ENCODE measurements around the gene AAGAB. TPM values are rescaled to one million over a fixed set of nuclear protein-coding genes. Genes with fewer than 3 reads are reported as not detected.

The AAGAB gene
- total RNA-seq, 1 experiment from 2014 or later, result 102 TPM

DNA sequence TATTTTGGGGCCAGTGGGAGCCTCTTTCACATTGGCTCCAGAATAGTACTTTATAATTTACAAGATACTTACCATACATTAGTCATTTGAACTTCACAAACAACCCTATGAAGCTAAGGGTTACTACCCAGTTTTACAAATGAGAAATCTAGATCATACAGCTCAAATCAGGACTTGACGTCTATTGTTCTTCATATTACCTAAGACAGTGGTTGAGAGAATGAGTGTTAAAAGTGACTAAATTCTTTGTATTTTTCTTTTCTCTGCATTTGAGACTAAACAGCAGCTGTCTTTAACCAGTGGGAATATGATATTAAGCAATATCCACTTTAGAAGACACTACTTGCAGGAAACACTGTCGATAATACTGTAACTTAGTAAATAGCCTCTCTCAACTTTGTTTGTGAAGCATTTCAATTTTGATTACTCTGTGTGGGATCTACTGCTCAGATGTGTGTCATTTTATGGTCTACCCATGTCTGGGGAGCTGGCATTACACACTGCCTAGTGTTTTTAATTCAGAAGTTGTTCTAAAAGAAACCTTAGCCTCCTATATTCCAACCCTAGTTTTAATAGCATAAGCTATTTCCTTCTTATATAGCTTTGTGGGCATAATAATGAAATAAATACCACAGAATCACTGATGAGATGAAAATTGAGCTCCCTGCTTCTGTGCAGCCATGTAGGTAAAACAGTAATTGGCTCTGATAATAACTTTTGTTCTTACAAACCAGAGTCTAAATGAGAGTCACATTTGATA lies 46.0 kb upstream of the AAGAB start:
- Histone ChIP-seq H3K4me1 (ENCODE audit: control insufficient read depth, insufficient read depth, low read length) (peaks cover 13% of the 10 kb centered on the region), H3K27me3 (ENCODE audit: control insufficient read depth, insufficient read depth, low read length) (no peaks in the 10 kb centered on the region), H3K4me3 (ENCODE audit: low read depth in 2 of 2, low read length in 2 of 2) (no peak overlapping the region), H3K27ac (ENCODE audit: low read length) (peak overlapping the region; percentile 45), H3K9me3 (ENCODE audit: control insufficient read depth, insufficient read depth, low read depth, low read length) (no peaks in the 10 kb centered on the region), H3K36me3 (ENCODE audit: control insufficient read depth, insufficient read depth, low read length) (no peaks in the 10 kb centered on the region)
- ATAC-seq, result no peak
- no peak for DNase-seq (ENCODE audit: low read depth, low spot score)
- ChIA-PET CTCF (interaction anchor here (0.7 kb wide), 2 partner anchors 308 to 397 kb away, joined by 3 to 10 read pairs; no protein-coding TSS in a partner anchor), POLR2A (interaction anchor here (0.5 to 0.6 kb wide), 2 partner anchors 397 to 727 kb away, joined by 3 to 4 read pairs; no protein-coding TSS in a partner anchor)
- intact Hi-C loops (cut with micrococcal nuclease; ENCODE audit: unreplicated experiment) (loop anchor here (5.0 to 10.0 kb wide), 2 partner anchors 106 to 353 kb away; no protein-coding TSS in a partner anchor), in situ Hi-C loops (cut with HindIII; ENCODE audit: low pct_unique_long_range_greater_than_20kb, low sequenced_read_pairs) (no loop called here)
- no TSS peak for BruUV-seq (replicated peaks)
- no peak for TF ChIP-seq CTCF (IDR thresholded peaks at IDR 0.05)
- TF ChIP-seq REST (IDR thresholded peaks at IDR 0.05; ENCODE audit: insufficient read depth in 1 of 2, low read depth in 2 of 2, low read length in 1 of 2), result no peak
- no peak for TF ChIP-seq POLR2AphosphoS5 (IDR thresholded peaks at IDR 0.05; ENCODE audit: low read depth, low read length)
- no peak for TF ChIP-seq TCF7L2 (IDR thresholded peaks at IDR 0.05; ENCODE audit: low read depth, low read length)
- TF ChIP-seq SIN3A (IDR thresholded peaks at IDR 0.05; ENCODE audit: borderline replicate concordance, insufficient read depth, low read depth, low read length), result no peak

DNA sequence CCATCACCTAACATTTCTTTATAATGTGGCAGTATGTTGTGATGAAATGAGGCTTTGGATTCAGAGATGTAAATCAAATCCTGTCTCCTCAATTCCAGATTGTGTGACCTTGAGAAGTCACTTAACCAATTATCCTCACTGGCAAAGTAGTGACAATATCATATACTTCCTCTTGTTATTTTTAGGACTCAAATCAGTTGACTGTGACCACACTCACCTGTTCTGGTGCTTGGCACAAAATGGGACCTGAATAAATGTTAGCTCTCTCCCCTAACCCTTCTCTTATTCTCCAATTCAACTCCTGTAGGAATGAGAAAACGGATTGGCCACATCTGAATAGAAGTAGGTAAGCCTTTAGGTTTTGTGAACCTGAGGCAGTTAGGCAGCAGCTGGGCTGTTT lies 42.2 kb upstream of the AAGAB start:
- intact Hi-C loops (cut with micrococcal nuclease; ENCODE audit: unreplicated experiment) (no loop called here), in situ Hi-C loops (cut with HindIII; ENCODE audit: low pct_unique_long_range_greater_than_20kb, low sequenced_read_pairs) (no loop called here)
- ATAC-seq, result no peak
- ChIA-PET CTCF (no interaction called here), POLR2A (no interaction called here)
- BruUV-seq (replicated peaks), result no TSS peak
- no peaks in the 10 kb centered on the region for H3K36me3 ChIP-seq (ENCODE audit: control insufficient read depth, insufficient read depth, low read length)
- H3K27ac ChIP-seq (ENCODE audit: low read length), result no peak overlapping the region
- no peaks in the 10 kb centered on the region for H3K27me3 ChIP-seq (ENCODE audit: control insufficient read depth, insufficient read depth, low read length)
- no peak for DNase-seq (ENCODE audit: low read depth, low spot score)
- TF ChIP-seq SIN3A (IDR thresholded peaks at IDR 0.05; ENCODE audit: borderline replicate concordance, insufficient read depth, low read depth, low read length) (no peak), CTCF (IDR thresholded peaks at IDR 0.05) (no peak), REST (IDR thresholded peaks at IDR 0.05; ENCODE audit: insufficient read depth in 1 of 2, low read depth in 2 of 2, low read length in 1 of 2) (no peak), POLR2AphosphoS5 (IDR thresholded peaks at IDR 0.05; ENCODE audit: low read depth, low read length) (no peak), TCF7L2 (IDR thresholded peaks at IDR 0.05; ENCODE audit: low read depth, low read length) (no peak)
- H3K4me3 ChIP-seq (ENCODE audit: low read depth in 2 of 2, low read length in 2 of 2), result no peak overlapping the region
- H3K4me1 ChIP-seq (ENCODE audit: control insufficient read depth, insufficient read depth, low read length), result peaks cover 6% of the 10 kb centered on the region; the same call in 1 of the 2 replicates
- H3K9me3 ChIP-seq (ENCODE audit: control insufficient read depth, insufficient read depth, low read depth, low read length), result no peaks in the 10 kb centered on the region

Data from Panc1 (cell line).